Hepatocyte (in vitro differentiated cells): ENCODE results near the gene TM9SF4. TPM values are rescaled to one million over a fixed set of nuclear protein-coding genes. Genes with fewer than 3 reads are reported as not detected.
A peak's percentile ranks its signal among the peaks of the same experiment; 100 is the strongest.

ENCODE experiments used
- DNase-seq: peaks from one replicate; pipeline ENCODE4 v3.0.0-alpha.2; 2016; ENCODE audit warnings: low spot score
- H2AFZ ChIP-seq: fragments of 200-600 bp; sonication (generic); 2 replicates; pipeline ENCODE4 v1.6.0; 2016; ENCODE audit warnings: antibody characterized with exemption, mild to moderate bottlenecking
- H3K27ac ChIP-seq: fragments of 200-600 bp; sonication (generic); 2 replicates; pipeline ENCODE4 v1.5.1; 2016; ENCODE audit warnings: mild to moderate bottlenecking
- H3K27me3 ChIP-seq: fragments of 200-600 bp; sonication (generic); 2 replicates; pipeline ENCODE4 v1.6.1; 2016
- H3K36me3 ChIP-seq: fragments of 200-600 bp; sonication (generic); replicated peaks from 2 replicates; pipeline ENCODE4 v1.5.1; 2016; ENCODE audit warnings: low read depth; ENCODE audit not compliant: insufficient read depth
- H3K4me1 ChIP-seq: fragments of 200-600 bp; sonication (generic); 2 replicates; pipeline ENCODE4 v1.5.1; 2016; ENCODE audit warnings: mild to moderate bottlenecking, moderate library complexity; ENCODE audit not compliant: insufficient read depth
- H3K4me2 ChIP-seq: fragments of 200-600 bp; sonication (generic); 2 replicates; pipeline ENCODE4 v1.6.0; 2016
- H3K4me3 ChIP-seq: fragments of 200-600 bp; sonication (generic); 2 replicates; pipeline ENCODE4 v1.5.1; 2016; ENCODE audit warnings: mild to moderate bottlenecking
- H3K79me2 ChIP-seq: fragments of 200-600 bp; sonication (generic); 2 replicates; pipeline ENCODE4 v1.6.0; 2017; ENCODE audit warnings: mild to moderate bottlenecking
- H3K9me2 ChIP-seq: fragments of 200-600 bp; sonication (generic); replicated peaks from 2 replicates; pipeline ENCODE4 v1.6.0; 2017; ENCODE audit warnings: mild to moderate bottlenecking; ENCODE audit not compliant: insufficient read depth
- H3K9me3 ChIP-seq: fragments of 200-600 bp; sonication (generic); 2 replicates; pipeline ENCODE4 v1.5.1; 2016; ENCODE audit warnings: low read depth, mild to moderate bottlenecking
- H4K20me1 ChIP-seq: fragments of 200-600 bp; sonication (generic); 2 replicates; pipeline ENCODE4 v1.6.0; 2016; ENCODE audit warnings: mild to moderate bottlenecking; ENCODE audit not compliant: insufficient read depth, poor library complexity, severe bottlenecking
- EZH2 ChIP-seq: fragments of 200-600 bp; sonication (generic); IDR thresholded peaks from 2 replicates; pipeline ENCODE4 v1.6.1; 2016; ENCODE audit warnings: antibody characterized with exemption, mild to moderate bottlenecking, borderline replicate concordance
- EZH2phosphoT487 ChIP-seq: fragments of 200-600 bp; sonication (generic); IDR thresholded peaks from one replicate; pipeline ENCODE4 v1.6.1; 2018; ENCODE audit warnings: antibody characterized with exemption, mild to moderate bottlenecking, low read depth, moderate library complexity; ENCODE audit not compliant: unreplicated experiment, severe bottlenecking
- WGBS: methylation state at CpG from one replicate; pipeline ENCODE4 v1.1.6; 2016; ENCODE audit warnings: low lambda C conversion rate; ENCODE audit errors: missing lambda C conversion rate; 5-methylcytosine and 5-hydroxymethylcytosine counted together
- polyA plus RNA-seq: library from polyadenylated mRNA; unstranded; fragments of >200 nt; fragmentation: Nextera tagmentation; extraction: Ambion mirVana; gene quantifications from 2 replicates; pipeline ENCODE4 v1.2.1, GENCODE V29; 2016
- total RNA-seq: library from RNA; depleted of rRNA; stranded (reverse); fragments of >200 nt; gene quantifications from 2 replicates; pipeline ENCODE4 v1.2.3, GENCODE V29; 2014
- TF ChIP-seq, protein P1 (sequence below): fragments of 200-600 bp; sonication (generic); IDR thresholded peaks from 2 replicates; pipeline ENCODE4 v1.5.1; 2016; ENCODE audit warnings: antibody characterized with exemption, mild to moderate bottlenecking; ENCODE audit not compliant: poor library complexity

Gene TM9SF4
- total and polyA plus RNA-seq, 2 experiments from 2014 or later: 65.3 to 86.4 TPM

DNA sequence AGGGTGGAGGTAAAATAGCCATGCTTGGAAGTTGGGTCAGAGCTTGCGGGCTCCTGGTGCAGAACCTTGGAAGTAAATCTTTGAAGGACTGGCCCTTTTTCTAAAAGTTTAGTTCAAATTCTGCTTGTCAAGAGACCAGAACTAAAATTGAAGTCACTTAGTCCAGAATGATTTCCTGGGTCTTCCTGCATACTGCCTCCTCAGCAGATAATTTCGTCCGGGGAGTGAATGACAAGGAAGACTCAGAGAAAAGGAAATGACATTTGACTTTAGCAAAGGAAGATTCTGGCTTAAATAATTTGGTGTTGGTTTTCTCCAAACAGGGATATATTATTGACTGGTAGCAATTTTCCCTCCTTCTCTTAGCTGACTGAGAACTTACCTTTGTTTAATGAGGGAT, 1.2 kb downstream of the TM9SF4 start:
- 81% methylated on average over 3 of the region's 3 CpGs for WGBS
- no peaks in the 10 kb centered on the region for H3K9me3 ChIP-seq
- peak overlapping the region; percentile 75 for H3K4me2 ChIP-seq
- H3K36me3 ChIP-seq: no peaks in the 10 kb centered on the region
- peaks cover 60% of the 10 kb centered on the region for H3K79me2 ChIP-seq
- H3K27me3 ChIP-seq: no peaks in the 10 kb centered on the region
- H3K9me2 ChIP-seq: no peaks in the 10 kb centered on the region
- DNase-seq: no peak
- peak overlapping the region; percentile 56 for H3K4me3 ChIP-seq
- H3K4me1 ChIP-seq: peaks cover 20% of the 10 kb centered on the region
- H3K27ac ChIP-seq: peak overlapping the region; percentile 98
- H4K20me1 ChIP-seq: peaks cover 30% of the 10 kb centered on the region
- TF ChIP-seq, protein P1, sequence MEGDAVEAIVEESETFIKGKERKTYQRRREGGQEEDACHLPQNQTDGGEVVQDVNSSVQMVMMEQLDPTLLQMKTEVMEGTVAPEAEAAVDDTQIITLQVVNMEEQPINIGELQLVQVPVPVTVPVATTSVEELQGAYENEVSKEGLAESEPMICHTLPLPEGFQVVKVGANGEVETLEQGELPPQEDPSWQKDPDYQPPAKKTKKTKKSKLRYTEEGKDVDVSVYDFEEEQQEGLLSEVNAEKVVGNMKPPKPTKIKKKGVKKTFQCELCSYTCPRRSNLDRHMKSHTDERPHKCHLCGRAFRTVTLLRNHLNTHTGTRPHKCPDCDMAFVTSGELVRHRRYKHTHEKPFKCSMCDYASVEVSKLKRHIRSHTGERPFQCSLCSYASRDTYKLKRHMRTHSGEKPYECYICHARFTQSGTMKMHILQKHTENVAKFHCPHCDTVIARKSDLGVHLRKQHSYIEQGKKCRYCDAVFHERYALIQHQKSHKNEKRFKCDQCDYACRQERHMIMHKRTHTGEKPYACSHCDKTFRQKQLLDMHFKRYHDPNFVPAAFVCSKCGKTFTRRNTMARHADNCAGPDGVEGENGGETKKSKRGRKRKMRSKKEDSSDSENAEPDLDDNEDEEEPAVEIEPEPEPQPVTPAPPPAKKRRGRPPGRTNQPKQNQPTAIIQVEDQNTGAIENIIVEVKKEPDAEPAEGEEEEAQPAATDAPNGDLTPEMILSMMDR: no peak
- TF ChIP-seq EZH2: no peak
- TF ChIP-seq EZH2phosphoT487: no peak
- H2AFZ ChIP-seq: no peak overlapping the region

DNA sequence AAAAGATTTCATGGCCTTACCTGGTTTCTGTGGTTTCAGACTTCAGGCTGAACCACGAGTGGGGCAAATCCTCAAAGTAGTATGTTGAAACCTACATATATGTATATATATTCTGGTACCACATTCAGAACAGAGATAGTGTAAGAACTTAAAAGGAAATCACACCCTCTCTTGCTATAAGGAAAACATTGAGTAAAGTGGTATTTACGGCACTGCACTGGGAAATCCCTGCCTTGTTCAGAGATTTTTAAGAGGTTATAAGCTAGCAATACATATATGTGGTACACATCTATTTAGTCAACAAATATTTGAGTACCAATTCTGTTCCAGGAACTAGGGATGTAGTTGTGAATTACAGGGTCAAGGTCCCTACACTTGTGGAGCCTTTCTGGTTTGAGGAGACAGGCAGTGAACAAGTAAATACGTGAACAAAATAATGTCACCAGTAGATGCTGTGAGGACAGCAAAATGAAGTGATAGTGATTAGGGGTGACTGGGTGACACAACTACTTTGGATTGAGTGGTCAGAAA, 1.7 kb downstream of the TM9SF4 start:
- no peak for DNase-seq
- no peaks in the 10 kb centered on the region for H3K9me2 ChIP-seq
- peaks cover 65% of the 10 kb centered on the region for H3K79me2 ChIP-seq
- peak overlapping the region; percentile 75 for H3K4me2 ChIP-seq
- H3K9me3 ChIP-seq: no peaks in the 10 kb centered on the region
- H3K36me3 ChIP-seq: no peaks in the 10 kb centered on the region
- peaks cover 20% of the 10 kb centered on the region for H3K4me1 ChIP-seq
- no peaks in the 10 kb centered on the region for H3K27me3 ChIP-seq
- 81% methylated on average over 3 of the region's 3 CpGs for WGBS
- peaks cover 35% of the 10 kb centered on the region for H4K20me1 ChIP-seq
- H3K4me3 ChIP-seq: peak overlapping the region; percentile 56
- peak overlapping the region; percentile 98 for H3K27ac ChIP-seq
- no peak overlapping the region for H2AFZ ChIP-seq
- TF ChIP-seq EZH2: no peak
- TF ChIP-seq EZH2phosphoT487: no peak
- TF ChIP-seq, protein P1: no peak

DNA sequence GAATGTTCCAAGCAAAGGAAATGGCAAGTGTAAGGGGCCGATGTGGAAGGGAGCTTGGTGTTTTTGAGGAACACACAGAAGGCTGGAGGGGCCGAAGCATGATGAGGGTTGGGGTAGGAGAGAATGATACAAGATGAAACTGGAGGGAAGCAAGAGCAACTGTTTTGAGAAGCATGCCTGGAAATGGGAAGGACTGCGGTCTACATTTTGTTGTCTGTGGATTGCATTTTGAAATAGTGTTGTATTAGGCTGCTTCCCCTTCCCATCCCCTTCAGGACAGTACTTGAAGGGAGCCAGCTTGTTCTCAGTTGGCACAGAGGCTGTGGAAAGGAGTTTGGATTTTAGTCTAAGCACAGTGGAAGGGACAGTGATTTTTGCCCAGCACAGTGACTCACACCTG, 2.2 kb downstream of the TM9SF4 start:
- H3K79me2 ChIP-seq: peaks cover 71% of the 10 kb centered on the region
- TF ChIP-seq EZH2phosphoT487: no peak
- TF ChIP-seq, protein P1: no peak
- TF ChIP-seq EZH2: no peak

More for the DNA sequence above, 2.2 kb downstream of the TM9SF4 start:
- WGBS: 97% methylated on average over 3 of the region's 3 CpGs
- Histone ChIP-seq H3K9me3 (no peaks in the 10 kb centered on the region), H3K27ac (peak overlapping the region; percentile 98), H3K36me3 (no peaks in the 10 kb centered on the region), H3K4me2 (peak overlapping the region; percentile 75), H3K4me3 (no peak overlapping the region), H3K9me2 (no peaks in the 10 kb centered on the region), H3K4me1 (peaks cover 20% of the 10 kb centered on the region), H4K20me1 (peaks cover 39% of the 10 kb centered on the region), H2AFZ (no peak overlapping the region), H3K27me3 (no peaks in the 10 kb centered on the region)
- no peak for DNase-seq
